Measurements from ENCODE around the gene TMCC1. TPM values are rescaled to one million over a fixed set of nuclear protein-coding genes. Genes with fewer than 3 reads are reported as not detected.

The TMCC1 gene
- polyA plus RNA-seq, 1 of the 3 experiments (the other 2 are of a cell fraction) = 7.2 TPM

DNA sequence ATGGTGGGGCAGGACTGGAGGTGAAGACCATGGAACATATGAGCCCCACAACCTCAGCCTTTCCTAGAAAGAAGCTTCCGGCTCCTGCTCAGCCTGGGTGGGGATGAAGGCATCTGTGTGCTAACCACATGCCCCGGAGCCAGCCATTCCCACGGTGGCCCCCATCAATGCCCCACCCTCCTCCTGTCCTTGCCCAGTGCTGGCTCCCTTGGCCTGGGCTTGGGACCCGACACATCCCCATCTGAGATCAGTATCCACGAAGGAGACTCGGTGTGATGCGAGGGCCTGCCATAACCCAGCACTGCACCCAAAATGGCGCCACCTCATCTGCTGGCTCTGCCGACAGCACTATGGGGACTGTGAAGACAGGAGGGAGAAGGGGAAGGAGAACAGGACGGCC is 270.6 kb downstream of the TMCC1 start:
- DNase-seq = no peak
- no peaks in the 10 kb centered on the region for H3K36me3 ChIP-seq (replicated peaks in 1 of 2; ENCODE audit: control insufficient read depth in 1 of 2, insufficient read depth in 2 of 2, low read length in 1 of 2)
- H3K9me3 ChIP-seq = no peaks in the 10 kb centered on the region
- TF ChIP-seq TEAD4 (IDR thresholded peaks at IDR 0.05; ENCODE audit: borderline replicate concordance, insufficient read depth) (no peak), SMC3 (IDR thresholded peaks at IDR 0.05; ENCODE audit: low read depth, low read length) (no peak), NFIC (IDR thresholded peaks at IDR 0.05; ENCODE audit: borderline replicate concordance) (no peak), GATA2 (CRISPR knock-in tag; IDR thresholded peaks at IDR 0.05) (no peak), ELF1 (IDR thresholded peaks at IDR 0.05) (no peak), GABPA (IDR thresholded peaks at IDR 0.05; ENCODE audit: low read depth) (no peak), TAF1 (IDR thresholded peaks at IDR 0.05; ENCODE audit: borderline replicate concordance, low read depth, low read length) (no peak), CHD2 (IDR thresholded peaks at IDR 0.05; ENCODE audit: low read length, partially characterized antibody) (no peak), RCOR1 (IDR thresholded peaks at IDR 0.05; ENCODE audit: low read length) (no peak), FOXM1 (IDR thresholded peaks at IDR 0.05; ENCODE audit: low read depth) (no peak), SIN3A (IDR thresholded peaks at IDR 0.05; ENCODE audit: borderline replicate concordance, low read depth, low read length) (no peak), MEF2A (IDR thresholded peaks at IDR 0.05; ENCODE audit: borderline replicate concordance, low read depth) (no peak)
- TF ChIP-seq, protein P1, sequence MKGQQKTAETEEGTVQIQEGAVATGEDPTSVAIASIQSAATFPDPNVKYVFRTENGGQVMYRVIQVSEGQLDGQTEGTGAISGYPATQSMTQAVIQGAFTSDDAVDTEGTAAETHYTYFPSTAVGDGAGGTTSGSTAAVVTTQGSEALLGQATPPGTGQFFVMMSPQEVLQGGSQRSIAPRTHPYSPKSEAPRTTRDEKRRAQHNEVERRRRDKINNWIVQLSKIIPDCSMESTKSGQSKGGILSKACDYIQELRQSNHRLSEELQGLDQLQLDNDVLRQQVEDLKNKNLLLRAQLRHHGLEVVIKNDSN (IDR thresholded peaks at IDR 0.05; ENCODE audit: borderline replicate concordance, low read depth) = no peak
- TF ChIP-seq, protein P2, sequence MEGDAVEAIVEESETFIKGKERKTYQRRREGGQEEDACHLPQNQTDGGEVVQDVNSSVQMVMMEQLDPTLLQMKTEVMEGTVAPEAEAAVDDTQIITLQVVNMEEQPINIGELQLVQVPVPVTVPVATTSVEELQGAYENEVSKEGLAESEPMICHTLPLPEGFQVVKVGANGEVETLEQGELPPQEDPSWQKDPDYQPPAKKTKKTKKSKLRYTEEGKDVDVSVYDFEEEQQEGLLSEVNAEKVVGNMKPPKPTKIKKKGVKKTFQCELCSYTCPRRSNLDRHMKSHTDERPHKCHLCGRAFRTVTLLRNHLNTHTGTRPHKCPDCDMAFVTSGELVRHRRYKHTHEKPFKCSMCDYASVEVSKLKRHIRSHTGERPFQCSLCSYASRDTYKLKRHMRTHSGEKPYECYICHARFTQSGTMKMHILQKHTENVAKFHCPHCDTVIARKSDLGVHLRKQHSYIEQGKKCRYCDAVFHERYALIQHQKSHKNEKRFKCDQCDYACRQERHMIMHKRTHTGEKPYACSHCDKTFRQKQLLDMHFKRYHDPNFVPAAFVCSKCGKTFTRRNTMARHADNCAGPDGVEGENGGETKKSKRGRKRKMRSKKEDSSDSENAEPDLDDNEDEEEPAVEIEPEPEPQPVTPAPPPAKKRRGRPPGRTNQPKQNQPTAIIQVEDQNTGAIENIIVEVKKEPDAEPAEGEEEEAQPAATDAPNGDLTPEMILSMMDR (IDR thresholded peaks at IDR 0.05) = no peak
- H3K4me3 ChIP-seq (ENCODE audit: low read depth in 2 of 2, low read length in 1 of 2) = no peak overlapping the region
- H3K4me1 ChIP-seq (ENCODE audit: control insufficient read depth in 1 of 2, insufficient read depth in 2 of 2, low read depth in 1 of 2, low read length in 1 of 2) = no peaks in the 10 kb centered on the region; a peak in 1 of 4 replicates
- WGBS (ENCODE audit: low lambda C conversion rate) = 92% methylated on average over 4 of the region's 10 CpGs
- no peaks in the 10 kb centered on the region for H3F3A ChIP-seq (replicated peaks; ENCODE audit: insufficient read depth)
- H4K20me1 ChIP-seq (ENCODE audit: insufficient read depth) = no peaks in the 10 kb centered on the region
- H3K27me3 ChIP-seq (ENCODE audit: insufficient read depth) = no peaks in the 10 kb centered on the region
- CTCF ChIA-PET = no interaction called here
- H2AFZ ChIP-seq (ENCODE audit: low read depth) = no peak overlapping the region
- no peak overlapping the region for H3K27ac ChIP-seq (ENCODE audit: low read depth in 2 of 2, low read length in 1 of 2)
- no peak overlapping the region for H3K4me2 ChIP-seq
- POLR2A ChIA-PET = no interaction called here
- H3K9ac ChIP-seq = no peak overlapping the region
- no peaks in the 10 kb centered on the region for H3K9me2 ChIP-seq
- no peaks in the 10 kb centered on the region for H3K79me2 ChIP-seq (ENCODE audit: insufficient read depth)

DNA sequence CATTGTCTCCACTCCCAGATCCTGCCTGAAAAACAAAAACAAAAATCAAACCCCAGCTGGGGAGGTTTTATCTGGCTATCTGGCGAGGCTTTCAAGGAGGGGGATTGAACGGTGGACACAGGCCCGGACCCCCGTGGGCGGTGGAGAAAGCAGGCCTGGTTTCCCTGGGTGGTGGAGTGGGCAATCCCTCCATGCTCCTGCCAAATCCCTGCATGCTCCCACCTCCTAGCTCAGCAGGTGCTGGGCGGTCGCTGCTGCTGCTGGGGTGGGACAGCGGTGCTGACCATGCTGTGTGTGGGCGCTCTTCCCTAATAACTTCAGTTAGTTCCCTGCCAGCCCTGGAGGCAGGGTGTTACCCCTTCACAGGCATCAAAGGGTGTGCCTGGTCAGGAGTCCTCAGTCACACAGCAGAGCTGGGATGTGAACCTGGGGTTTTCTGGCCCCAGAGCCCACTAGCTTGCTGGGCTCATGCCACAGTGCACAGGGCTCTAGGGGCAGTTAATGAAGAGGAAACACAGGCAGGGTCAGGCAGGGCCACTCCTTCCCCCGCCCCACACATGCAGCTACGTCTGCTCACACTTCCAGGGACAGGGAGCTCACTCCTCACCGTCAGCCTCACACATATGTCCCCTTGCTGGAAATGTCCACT is 271.2 kb downstream of the TMCC1 start:
- DNase-seq = peak; percentile 64
- 66% methylated on average over 9 of the region's 12 CpGs for WGBS (ENCODE audit: low lambda C conversion rate)
- Histone ChIP-seq H3K4me1 (ENCODE audit: control insufficient read depth in 1 of 2, insufficient read depth in 2 of 2, low read depth in 1 of 2, low read length in 1 of 2) (no peaks in the 10 kb centered on the region; a peak in 1 of 4 replicates), H3K27ac (ENCODE audit: low read depth in 2 of 2, low read length in 1 of 2) (no peak overlapping the region), H3K4me2 (no peak overlapping the region), H3K27me3 (ENCODE audit: insufficient read depth) (no peaks in the 10 kb centered on the region), H3K9ac (no peak overlapping the region), H3K79me2 (ENCODE audit: insufficient read depth) (no peaks in the 10 kb centered on the region), H3K9me2 (no peaks in the 10 kb centered on the region), H4K20me1 (ENCODE audit: insufficient read depth) (no peaks in the 10 kb centered on the region), H3K36me3 (replicated peaks in 1 of 2; ENCODE audit: control insufficient read depth in 1 of 2, insufficient read depth in 2 of 2, low read length in 1 of 2) (no peaks in the 10 kb centered on the region), H3F3A (replicated peaks; ENCODE audit: insufficient read depth) (no peaks in the 10 kb centered on the region), H2AFZ (ENCODE audit: low read depth) (no peak overlapping the region), H3K4me3 (ENCODE audit: low read depth in 2 of 2, low read length in 1 of 2) (no peak overlapping the region), H3K9me3 (no peaks in the 10 kb centered on the region)
- CTCF ChIA-PET = interaction anchor here (1.2 kb wide), 1 partner anchor 320 kb away, joined by 3 read pairs; no protein-coding TSS in a partner anchor
- POLR2A ChIA-PET = no interaction called here
- no peak for TF ChIP-seq RAD21 (IDR thresholded peaks at IDR 0.05; ENCODE audit: low read length)
- no peak for TF ChIP-seq FOXJ3 (CRISPR knock-in tag; IDR thresholded peaks at IDR 0.05)
- no peak for TF ChIP-seq YY1 (IDR thresholded peaks at IDR 0.05; ENCODE audit: low read depth)
- no peak for TF ChIP-seq MAX (IDR thresholded peaks at IDR 0.05; ENCODE audit: low read depth)
- TF ChIP-seq SIN3A (IDR thresholded peaks at IDR 0.05; ENCODE audit: borderline replicate concordance, low read depth, low read length) = no peak
- no peak for TF ChIP-seq RXRA (IDR thresholded peaks at IDR 0.05; ENCODE audit: borderline replicate concordance, low read depth)
- TF ChIP-seq TCF12 (IDR thresholded peaks at IDR 0.05) = no peak
- no peak for TF ChIP-seq MXI1 (IDR thresholded peaks at IDR 0.05; ENCODE audit: low read depth, low read length)
- TF ChIP-seq GATA2 (CRISPR knock-in tag; IDR thresholded peaks at IDR 0.05) = no peak
- no peak for TF ChIP-seq TEAD4 (IDR thresholded peaks at IDR 0.05; ENCODE audit: borderline replicate concordance, insufficient read depth)
- TF ChIP-seq CHD2 (IDR thresholded peaks at IDR 0.05; ENCODE audit: low read length, partially characterized antibody) = no peak
- TF ChIP-seq ZBTB33 (IDR thresholded peaks at IDR 0.05; ENCODE audit: borderline replicate concordance, low read depth) = no peak
- no peak for TF ChIP-seq ELF1 (IDR thresholded peaks at IDR 0.05)
- TF ChIP-seq, protein P3, sequence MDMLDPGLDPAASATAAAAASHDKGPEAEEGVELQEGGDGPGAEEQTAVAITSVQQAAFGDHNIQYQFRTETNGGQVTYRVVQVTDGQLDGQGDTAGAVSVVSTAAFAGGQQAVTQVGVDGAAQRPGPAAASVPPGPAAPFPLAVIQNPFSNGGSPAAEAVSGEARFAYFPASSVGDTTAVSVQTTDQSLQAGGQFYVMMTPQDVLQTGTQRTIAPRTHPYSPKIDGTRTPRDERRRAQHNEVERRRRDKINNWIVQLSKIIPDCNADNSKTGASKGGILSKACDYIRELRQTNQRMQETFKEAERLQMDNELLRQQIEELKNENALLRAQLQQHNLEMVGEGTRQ (IDR thresholded peaks at IDR 0.05; ENCODE audit: borderline replicate concordance, low read depth, low read length) = no peak
- TF ChIP-seq MEF2A (IDR thresholded peaks at IDR 0.05; ENCODE audit: borderline replicate concordance, low read depth) = no peak
- TF ChIP-seq JUND (IDR thresholded peaks at IDR 0.05) = no peak
